GM21526 (cell line): ENCODE measurements around the gene VPS9D1.
"Not testable (repeated sequence)": the region's sequence is repeated elsewhere in the genome, so short reads cannot be mapped to it uniquely, and the experiment has no call there.

Source experiments
- ATAC-seq: cut with Tn5 transposase; IDR thresholded peaks from one replicate; pipeline ENCODE4 v1.9.1; 2021; ENCODE audit warnings: moderate library complexity; ENCODE audit not compliant: unreplicated experiment, low FRiP score

Gene VPS9D1

DNA sequence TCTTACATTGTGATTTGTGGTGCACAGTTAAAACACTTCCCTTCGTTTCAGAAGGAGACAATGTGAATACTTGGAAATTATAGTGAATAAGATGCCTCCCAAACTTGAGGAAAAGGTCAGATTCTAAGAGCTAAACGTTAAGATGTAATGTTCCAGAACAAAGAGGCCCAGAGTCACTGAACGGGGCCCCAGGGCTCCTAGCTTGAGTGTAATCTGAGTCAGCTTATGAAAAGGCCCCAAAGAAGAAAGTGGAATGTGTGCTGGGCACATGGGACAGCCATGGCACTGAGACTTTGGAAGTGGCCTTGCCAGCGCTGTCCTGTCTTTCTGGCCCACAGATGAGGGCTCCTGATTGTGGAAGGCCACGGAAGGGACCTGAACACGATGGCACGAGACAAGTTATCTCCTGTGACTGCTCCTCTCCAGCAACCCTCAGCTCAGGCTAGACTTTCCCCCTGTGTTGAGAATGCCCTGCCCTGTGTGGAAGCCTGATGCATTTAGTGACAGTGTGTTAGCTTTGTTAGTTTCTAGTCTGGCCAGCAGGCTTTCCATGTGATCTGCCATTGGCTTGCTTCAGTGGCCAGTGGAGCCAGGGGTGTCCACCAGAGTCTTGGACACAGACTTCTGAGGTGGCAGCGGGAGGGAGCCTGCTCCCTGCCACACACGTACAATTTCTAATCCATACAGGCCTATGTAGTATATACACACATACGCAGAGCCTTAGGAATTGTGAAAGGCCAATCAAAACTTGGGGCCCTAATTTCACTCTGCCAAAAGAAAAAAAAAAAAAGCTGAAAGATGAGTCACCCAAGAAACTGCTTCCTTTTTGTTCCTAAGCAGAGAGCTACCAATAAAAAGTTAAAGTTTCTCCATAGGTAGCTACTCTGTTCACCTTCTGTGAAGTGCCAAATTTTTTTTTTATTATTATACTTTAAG lies 49.9 kb downstream of the VPS9D1 start:
- no peak for ATAC-seq

DNA sequence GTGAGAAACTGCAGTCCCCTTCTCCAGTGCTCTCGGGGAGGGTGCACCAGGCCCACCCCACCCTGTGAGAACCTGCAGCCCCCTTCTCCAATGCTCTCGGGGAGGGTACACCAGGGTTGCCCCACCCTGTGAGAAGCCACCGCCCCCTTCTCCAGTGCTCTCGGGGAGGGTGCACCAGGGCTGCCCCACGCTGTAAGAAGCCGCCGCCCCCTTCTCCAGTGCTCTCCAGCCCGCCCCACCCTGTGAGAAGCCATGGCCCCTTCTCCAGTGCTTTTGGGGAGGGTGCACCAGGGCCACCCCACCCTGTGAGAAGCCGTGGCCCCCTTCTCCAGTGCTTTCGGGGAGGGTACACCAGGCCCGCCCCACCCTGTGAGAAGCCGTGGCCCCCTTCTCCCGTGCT lies 50.9 kb downstream of the VPS9D1 start:
- no peak for ATAC-seq

DNA sequence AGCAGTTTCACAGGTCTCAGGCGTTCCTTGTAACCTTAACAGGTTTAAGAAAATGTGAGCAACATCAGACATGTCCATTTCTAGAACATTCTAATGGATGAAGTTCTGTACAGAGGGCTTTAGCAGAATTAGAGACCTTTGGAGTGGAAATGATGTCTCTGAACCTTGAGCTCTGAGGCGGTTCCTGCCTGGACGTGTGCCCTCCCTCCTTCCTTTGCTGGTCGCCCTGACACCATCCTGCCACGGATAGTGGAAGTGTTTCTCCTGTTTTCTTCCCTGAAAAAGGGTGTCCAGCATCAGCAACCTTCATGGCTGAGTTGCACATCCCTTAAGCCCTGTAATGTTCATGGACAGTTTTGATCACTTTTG lies 51.9 kb downstream of the VPS9D1 start:
- ATAC-seq: no peak

DNA sequence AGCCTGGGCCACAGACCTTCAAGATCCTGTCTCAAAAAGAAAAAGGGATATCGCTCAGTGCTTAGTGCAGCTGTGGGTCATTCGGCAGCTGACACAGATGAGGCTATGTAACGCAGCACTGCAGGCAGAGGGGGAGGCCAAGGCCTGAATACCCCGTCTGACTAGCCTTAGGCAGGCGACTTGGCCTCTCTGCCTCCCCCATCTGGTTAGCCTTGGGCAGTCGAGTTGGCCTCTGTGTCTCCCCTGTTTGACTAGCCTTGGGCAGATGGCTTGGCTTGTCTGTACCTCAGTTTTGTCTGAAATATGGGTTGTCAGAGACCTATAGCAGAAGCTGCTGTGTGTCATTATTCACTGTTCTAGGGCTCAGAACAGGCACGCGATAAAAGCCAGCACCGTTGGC lies 53.1 kb downstream of the VPS9D1 start:
- ATAC-seq: no peak

DNA sequence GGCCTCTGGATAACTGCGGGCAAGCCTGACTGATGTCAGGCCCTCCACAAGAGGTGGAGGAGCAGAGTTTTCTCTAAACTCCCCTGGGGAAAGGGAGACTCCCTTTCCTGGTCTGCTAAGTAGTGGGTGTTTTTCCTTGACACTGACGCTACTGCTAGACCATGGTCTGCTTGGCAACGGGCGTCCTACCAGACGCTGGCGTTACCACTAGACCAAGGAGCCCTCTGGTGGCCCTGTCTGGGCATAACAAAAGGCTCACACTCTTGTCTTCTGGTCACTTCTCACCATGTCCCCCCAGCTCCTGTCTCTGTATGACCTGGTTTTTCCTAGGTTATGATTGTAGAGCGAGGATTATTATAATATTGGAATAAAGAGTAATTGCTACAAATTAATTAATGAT lies 53.7 kb downstream of the VPS9D1 start:
- not testable (repeated sequence) for ATAC-seq

DNA sequence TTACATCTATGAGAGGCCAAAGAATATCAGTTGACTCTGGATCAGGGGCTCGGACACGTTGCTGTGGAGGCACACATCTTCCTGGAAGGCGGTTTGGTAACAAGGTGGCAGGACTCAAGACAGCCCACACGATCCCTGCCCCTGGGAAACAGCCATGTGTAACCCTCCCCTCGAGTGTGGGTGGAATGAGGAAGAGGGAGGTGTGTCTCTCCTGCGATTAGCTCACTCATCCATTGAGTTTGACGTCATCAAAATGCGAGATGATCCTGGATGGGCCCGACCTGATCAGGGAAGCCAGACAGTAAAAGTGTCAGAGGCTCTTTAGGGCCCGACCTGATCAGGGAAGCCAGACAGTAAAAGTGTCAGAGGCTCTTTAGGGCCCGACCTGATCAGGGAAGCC lies 56.5 kb downstream of the VPS9D1 start:
- ATAC-seq: not testable (repeated sequence)

DNA sequence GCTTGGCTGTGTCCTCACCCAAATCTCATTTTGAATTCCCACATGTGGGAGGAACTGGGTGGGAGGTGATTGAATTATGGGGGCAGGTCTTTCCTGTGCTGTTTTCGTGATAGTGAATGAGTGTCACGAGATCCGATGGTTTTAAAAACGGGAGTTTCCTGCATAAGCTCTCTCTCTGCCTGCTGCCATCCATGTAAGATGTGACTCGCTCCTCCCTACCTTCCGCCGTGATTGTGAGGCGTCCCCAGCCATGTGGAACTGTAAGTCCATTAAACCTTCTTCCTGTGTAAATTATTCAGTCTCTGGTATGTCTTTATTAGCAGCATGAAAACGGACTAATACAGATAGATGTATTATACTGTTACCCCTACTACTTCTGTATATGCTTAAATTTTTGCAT lies 59.5 kb downstream of the VPS9D1 start:
- ATAC-seq: no peak

DNA sequence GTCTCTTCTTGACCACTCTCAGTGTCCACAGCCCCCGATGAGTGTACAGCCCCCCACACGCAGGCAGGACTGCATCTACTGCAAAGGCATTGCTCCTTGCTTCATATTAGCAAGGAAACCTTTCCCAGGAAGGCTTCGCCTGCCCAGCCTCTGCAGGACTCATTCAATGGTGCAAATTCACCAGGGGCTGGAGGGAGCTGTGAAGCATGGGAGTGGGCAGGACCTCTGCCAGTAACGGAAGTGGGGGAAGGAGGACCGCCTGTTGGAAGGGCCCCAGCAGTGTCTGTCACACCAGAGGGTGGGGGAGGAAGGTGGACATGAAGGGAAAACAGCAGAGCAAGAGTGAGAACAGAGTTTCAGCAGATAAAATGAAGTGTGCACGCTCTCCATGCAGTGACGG lies 60.6 kb downstream of the VPS9D1 start:
- ATAC-seq: no peak

DNA sequence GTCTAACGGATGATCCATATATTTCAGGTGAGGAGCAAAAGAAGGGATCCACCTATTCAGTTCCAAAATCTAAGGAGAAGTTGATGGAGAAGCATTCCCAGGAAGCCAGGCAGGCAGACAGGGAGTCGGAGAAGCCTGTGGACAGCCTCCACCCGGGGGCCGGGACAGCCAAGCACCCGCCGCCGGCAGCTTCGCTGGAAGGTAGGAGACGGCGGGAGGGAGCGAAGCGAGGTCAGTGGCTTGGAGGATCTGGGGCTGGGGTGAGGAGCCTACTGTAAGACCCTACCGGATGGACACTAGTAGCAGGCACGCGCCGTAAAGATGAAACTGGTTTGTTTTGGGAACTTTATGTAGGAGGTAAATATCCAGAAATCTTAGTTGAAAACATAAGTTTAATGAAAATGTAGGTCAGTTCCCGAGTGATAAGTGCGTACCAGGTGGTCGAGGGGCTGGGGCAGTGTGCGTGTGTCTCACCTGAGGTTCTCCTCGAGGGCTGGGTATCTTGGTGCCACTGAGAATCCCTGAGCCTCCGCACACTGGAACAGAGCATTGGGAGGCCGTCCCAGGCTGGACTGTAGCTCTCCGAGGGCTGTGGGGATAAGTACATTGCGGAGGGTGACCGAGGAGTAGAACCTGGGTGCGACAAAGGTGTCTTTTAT lies 62.3 kb downstream of the VPS9D1 start:
- ATAC-seq: no peak

DNA sequence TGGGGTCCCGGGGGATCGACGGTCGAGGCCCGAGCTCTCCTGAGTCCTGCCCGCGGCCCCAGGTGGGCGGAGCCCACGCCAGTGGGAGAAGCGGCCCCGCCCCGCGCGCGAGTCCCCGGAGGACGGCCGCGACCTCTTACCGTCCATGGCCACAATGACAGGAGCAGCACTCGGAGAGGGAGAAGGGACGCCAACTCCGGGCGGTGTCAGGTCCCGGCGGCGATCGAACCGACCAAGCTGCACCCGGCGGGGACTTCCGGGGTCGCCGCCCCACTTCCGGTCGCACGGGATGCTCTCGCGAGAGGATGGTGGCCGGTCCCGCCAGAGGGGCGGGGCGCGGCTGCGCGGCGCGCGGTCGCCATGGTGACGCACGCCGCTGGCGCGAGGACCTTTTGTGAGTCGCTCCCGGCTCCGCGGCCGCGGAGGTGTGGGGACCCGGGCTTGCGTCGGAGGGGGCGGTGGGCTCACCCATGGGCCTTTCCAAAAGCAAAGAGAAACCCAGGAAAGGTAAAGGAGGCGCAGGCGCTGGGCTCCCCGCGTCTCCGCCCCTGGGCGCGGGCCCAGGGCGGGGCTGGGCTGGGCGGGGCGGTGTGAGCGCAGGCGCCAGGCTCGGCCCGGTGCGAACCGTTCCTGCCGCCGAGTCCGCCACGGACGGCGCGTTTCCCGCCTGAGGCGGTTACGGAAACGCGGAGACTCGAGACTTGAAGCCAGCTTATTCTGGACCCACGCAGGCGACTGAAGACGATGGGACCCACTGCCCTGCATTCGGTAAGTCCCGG lies 63.1 kb downstream of the VPS9D1 start, which contains the start of the genes CHMP1A and SPATA33:
Gene CHMP1A (minus strand): TSS at position 267 of the 779 bp plus-strand sequence. CDS start 120 bp downstream, at position 147.
Gene SPATA33 (plus strand): TSS at position 395 of the 779 bp plus-strand sequence. CDS start 76 bp downstream, at position 471.
- peak; percentile 73 for ATAC-seq
